MCF 10A (cell line): ENCODE results near the gene RNF214. TPM values are rescaled to one million over a fixed set of nuclear protein-coding genes. Genes with fewer than 3 reads are reported as not detected.

Experiments used
- BruUV-seq: library from RNA; stranded (reverse); fragments of 400-500 nt; replicated peaks from 2 replicates; lab custom pipeline; 2021; lab: Mats Ljungman, UMichigan
- CTCF ChIA-PET: fragments of 300-600 bp; sonication (Branson Sonifier 250); formaldehyde crosslinking; extraction: SDS; loops from one replicate; lab custom pipeline; 2021; ENCODE audit warnings: antibody characterized with exemption, inconsistent platforms; lab: Yijun Ruan, JAX
- POLR2A ChIA-PET: fragments of 300-600, 350-650 bp; sonication (Branson Sonifier 250); formaldehyde crosslinking; extraction: SDS; loops from one replicate; lab custom pipeline; 2020; ENCODE audit warnings: antibody characterized with exemption, inconsistent platforms; lab: Yijun Ruan, JAX
- DNase-seq: peaks from one replicate; pipeline ENCODE4 v3.0.0-alpha.2; 2018; ENCODE audit not compliant: unreplicated experiment
- H3K27ac Mint-ChIP-seq: one replicate; pipeline ENCODE4 v1.8.0; 2022; ENCODE audit warnings: mild to moderate bottlenecking, low read depth, mixed read lengths; ENCODE audit not compliant: unreplicated experiment
- H3K27me3 Mint-ChIP-seq: one replicate; pipeline ENCODE4 v1.8.0; 2022; ENCODE audit warnings: mixed read lengths; ENCODE audit not compliant: insufficient read depth, unreplicated experiment
- H3K36me3 Mint-ChIP-seq: one replicate; pipeline ENCODE4 v1.8.0; 2022; ENCODE audit warnings: mild to moderate bottlenecking, moderate library complexity, mixed read lengths; ENCODE audit not compliant: insufficient read depth, unreplicated experiment
- H3K4me1 Mint-ChIP-seq: one replicate; pipeline ENCODE4 v1.8.0; 2022; ENCODE audit warnings: mixed read lengths; ENCODE audit not compliant: insufficient read depth, unreplicated experiment
- H3K4me3 Mint-ChIP-seq: one replicate; pipeline ENCODE4 v1.8.0; 2022; ENCODE audit warnings: mild to moderate bottlenecking, moderate library complexity, mixed read lengths; ENCODE audit not compliant: unreplicated experiment
- H3K9me3 Mint-ChIP-seq: one replicate; pipeline ENCODE4 v1.8.0; 2022; ENCODE audit warnings: mixed read lengths; ENCODE audit not compliant: unreplicated experiment
- CTCF ChIP-seq: fragments of 200-600 bp; IDR thresholded peaks from one replicate; pipeline ENCODE4 v1.8.0; 2022; ENCODE audit warnings: antibody characterized with exemption, mild to moderate bottlenecking; ENCODE audit not compliant: unreplicated experiment
- intact Hi-C: fragments of 100-400 bp; cut with micrococcal nuclease; formaldehyde crosslinking; loops from 2 replicates; pipeline ENCODE4 v1.14.1; 2022
- total RNA-seq: library from RNA; stranded (reverse); gene quantifications from 2 replicates; pipeline ENCODE4 v1.2.3, GENCODE V29; 2022

Gene RNF214
- total RNA-seq, 1 experiment from 2014 or later = 23.3 TPM

- BruUV-seq = no TSS peak
- ChIA-PET CTCF (no interaction called here), POLR2A (interaction anchor here (1.3 kb wide), 1 partner anchor 16 kb away, joined by 3 read pairs; the partner anchor contains the start of gene BACE1)
- Mint-ChIP-seq H3K4me3 (no peak overlapping the region), H3K9me3 (no peaks in the 10 kb centered on the region), H3K4me1 (peaks cover 6% of the 10 kb centered on the region), H3K27me3 (no peaks in the 10 kb centered on the region), H3K27ac (peak overlapping the region; percentile 16), H3K36me3 (peaks cover 7% of the 10 kb centered on the region)
- intact Hi-C loops = no loop called here
- DNase-seq = no peak
- TF ChIP-seq CTCF = no peak
Observed at GRCh38 chr11:117299351-117300282, 67.1 kb downstream of the RNF214 start.

GRCh38 chr11:117300283-117300663 lies 67.8 kb downstream of the RNF214 start:
- ChIA-PET POLR2A (no interaction called here), CTCF (no interaction called here)
- no peak overlapping the region for H3K27ac Mint-ChIP-seq
- H3K4me1 Mint-ChIP-seq = peaks cover 6% of the 10 kb centered on the region
- H3K27me3 Mint-ChIP-seq = no peaks in the 10 kb centered on the region
- peaks cover 9% of the 10 kb centered on the region for H3K36me3 Mint-ChIP-seq
- TF ChIP-seq CTCF = no peak
- intact Hi-C loops = no loop called here
- BruUV-seq = no TSS peak
- DNase-seq = no peak
- no peak overlapping the region for H3K4me3 Mint-ChIP-seq
- no peaks in the 10 kb centered on the region for H3K9me3 Mint-ChIP-seq

- ChIA-PET POLR2A (no interaction called here), CTCF (no interaction called here)
- peaks cover 6% of the 10 kb centered on the region for H3K4me1 Mint-ChIP-seq
- H3K36me3 Mint-ChIP-seq = peaks cover 9% of the 10 kb centered on the region
- intact Hi-C loops = no loop called here
- no peak overlapping the region for H3K4me3 Mint-ChIP-seq
- no peak for DNase-seq
- no peak overlapping the region for H3K27ac Mint-ChIP-seq
- H3K27me3 Mint-ChIP-seq = no peaks in the 10 kb centered on the region
- no peak for TF ChIP-seq CTCF
- no peaks in the 10 kb centered on the region for H3K9me3 Mint-ChIP-seq
- no TSS peak for BruUV-seq
Observed at GRCh38 chr11:117300773-117301172, 68.3 kb downstream of the RNF214 start.

- no peak overlapping the region for H3K27ac Mint-ChIP-seq
Observed at GRCh38 chr11:117302228-117302627, 69.8 kb downstream of the RNF214 start.

More at GRCh38 chr11:117302228-117302627, 69.8 kb downstream of the RNF214 start:
- ChIA-PET POLR2A (no interaction called here), CTCF (no interaction called here)
- Mint-ChIP-seq H3K9me3 (no peaks in the 10 kb centered on the region), H3K27me3 (no peaks in the 10 kb centered on the region), H3K4me3 (no peak overlapping the region), H3K36me3 (peaks cover 9% of the 10 kb centered on the region), H3K4me1 (peaks cover 6% of the 10 kb centered on the region)
- DNase-seq = no peak
- no TSS peak for BruUV-seq
- TF ChIP-seq CTCF = no peak
- intact Hi-C loops = no loop called here
